Renal pelvis (tissue), 4 donors: Measurements from ENCODE around the gene GLIS2. TPM values are rescaled to one million over a fixed set of nuclear protein-coding genes. Genes with fewer than 3 reads are reported as not detected.

ENCODE experiments used
- DNase-seq: peaks from one replicate; pipeline ENCODE4 v3.0.0-alpha.2; 2013
- polyA plus RNA-seq, 3 donors: library from polyadenylated mRNA; unstranded; fragments of 120-200 nt; gene quantifications; one replicate each; pipeline ENCODE4 v1.2.1, GENCODE V29; 2013; ENCODE audit not compliant: insufficient read length in 3 of 3

GLIS2 gene
- polyA plus RNA-seq, 3 donors: 46.2 to 52.4 (median 50.6) TPM

- no peak for DNase-seq
Measured at GRCh38 chr16:4350365-4350786, 34.5 kb downstream of the GLIS2 start.

- peak; percentile 94 for DNase-seq
Measured at GRCh38 chr16:4350787-4351659, 35.2 kb downstream of the GLIS2 start, which contains the start of gene PAM16. PAM16 (minus strand) TSS chr16:4351321; CDS start chr16:4351234, 87 bp downstream.

GRCh38 chr16:4351880-4352279, 36.0 kb downstream of the GLIS2 start:
- no peak for DNase-seq

GRCh38 chr16:4352843-4353242, 37.0 kb downstream of the GLIS2 start:
- DNase-seq: no peak

GRCh38 chr16:4353675-4354074, 37.8 kb downstream of the GLIS2 start:
- DNase-seq: no peak

- no peak for DNase-seq
Measured at GRCh38 chr16:4354512-4355409, 38.9 kb downstream of the GLIS2 start.

GRCh38 chr16:4356820-4357219, 41.0 kb downstream of the GLIS2 start:
- DNase-seq: no peak

GRCh38 chr16:4358236-4358635, 42.4 kb downstream of the GLIS2 start:
- no peak for DNase-seq

GRCh38 chr16:4358831-4359561, 43.1 kb downstream of the GLIS2 start:
- DNase-seq: no peak

GRCh38 chr16:4359914-4360313, 44.0 kb downstream of the GLIS2 start:
- DNase-seq: no peak

- no peak for DNase-seq
Measured at GRCh38 chr16:4360538-4361021, 44.7 kb downstream of the GLIS2 start.

- DNase-seq: no peak
Measured at GRCh38 chr16:4361033-4361943, 45.4 kb downstream of the GLIS2 start.

- no peak for DNase-seq
Measured at GRCh38 chr16:4361944-4362311, 46.1 kb downstream of the GLIS2 start.

- no peak for DNase-seq
Measured at GRCh38 chr16:4362476-4363135, 46.7 kb downstream of the GLIS2 start.

- DNase-seq: no peak
Measured at GRCh38 chr16:4364196-4365013, 48.5 kb downstream of the GLIS2 start.

GRCh38 chr16:4365014-4365406, 49.1 kb downstream of the GLIS2 start:
- DNase-seq: no peak

- DNase-seq: no peak
Measured at GRCh38 chr16:4365615-4366014, 49.7 kb downstream of the GLIS2 start.

GRCh38 chr16:4366016-4366415, 50.1 kb downstream of the GLIS2 start:
- no peak for DNase-seq

- DNase-seq: no peak
Measured at GRCh38 chr16:4367393-4367856, 51.6 kb downstream of the GLIS2 start.
